Measurements from ENCODE around the gene FAM83D. TPM values are rescaled to one million over a fixed set of nuclear protein-coding genes. Genes with fewer than 3 reads are reported as not detected.

The FAM83D gene
- total RNA-seq, 3 donors from 2014 or later (not counting 1 experiment from before 2014, with no cell fraction given): 1.1 to 2.7 (median 2.1) TPM

- DNase-seq (no peak), ATAC-seq (no peak)
- WGBS (ENCODE audit: insufficient coverage): 90% methylated on average over 3 of the region's 3 CpGs
- Mint-ChIP-seq H3K4me1 (peaks cover 7 to 8% of the 10 kb centered on the region in 2 donors), H3K27me3 (ENCODE audit: low read depth in 2 of 2) (no peaks in the 10 kb centered on the region), H3K4me3 (no peak overlapping the region), H3K9me3 (no peaks in the 10 kb centered on the region), H3K36me3 (no peaks in the 10 kb centered on the region), H3K27ac (no peak overlapping the region)
- Histone ChIP-seq H3K9me3 (ENCODE audit: control insufficient read depth, insufficient read depth, low read length) (no peaks in the 10 kb centered on the region), H3K36me3 (ENCODE audit: control insufficient read depth, insufficient read depth, low read length) (peaks cover under 1% of the 10 kb centered on the region), H3K4me3 (ENCODE audit: low read length) (no peak overlapping the region), H3K4me1 (ENCODE audit: control insufficient read depth, insufficient read depth, low read length) (no peaks in the 10 kb centered on the region), H3K27me3 (ENCODE audit: control insufficient read depth, insufficient read depth, low read length) (no peaks in the 10 kb centered on the region), H3K27ac (ENCODE audit: low read length) (no peak overlapping the region)
- intact Hi-C loops (cut with micrococcal nuclease): no loop called here
- no peak for TF ChIP-seq CTCF (IDR thresholded peaks at IDR 0.05)
Measured at GRCh38 chr20:38979842-38980241, 53.6 kb downstream of the FAM83D start.

GRCh38 chr20:38982291-38982690 lies 56.1 kb downstream of the FAM83D start:
- Histone ChIP-seq H3K27me3 (ENCODE audit: control insufficient read depth, insufficient read depth, low read length) (no peaks in the 10 kb centered on the region), H3K36me3 (ENCODE audit: control insufficient read depth, insufficient read depth, low read length) (no peaks in the 10 kb centered on the region), H3K9me3 (ENCODE audit: control insufficient read depth, insufficient read depth, low read length) (no peaks in the 10 kb centered on the region), H3K4me3 (ENCODE audit: low read length) (no peak overlapping the region), H3K27ac (ENCODE audit: low read length) (no peak overlapping the region), H3K4me1 (ENCODE audit: control insufficient read depth, insufficient read depth, low read length) (no peaks in the 10 kb centered on the region)
- DNase-seq: no peak
- no peak for ATAC-seq
- TF ChIP-seq CTCF (IDR thresholded peaks at IDR 0.05): no peak
- intact Hi-C loops (cut with micrococcal nuclease): no loop called here
- Mint-ChIP-seq H3K4me3 (no peak overlapping the region), H3K4me1 (peaks cover 7 to 8% of the 10 kb centered on the region in 2 donors), H3K27me3 (ENCODE audit: low read depth in 2 of 2) (no peaks in the 10 kb centered on the region), H3K9me3 (no peaks in the 10 kb centered on the region), H3K36me3 (no peaks in the 10 kb centered on the region), H3K27ac (no peak overlapping the region)
- 97% methylated on average over 1 of the region's 1 CpG for WGBS (ENCODE audit: insufficient coverage)

- Histone ChIP-seq H3K9me3 (ENCODE audit: control insufficient read depth, insufficient read depth, low read length) (no peaks in the 10 kb centered on the region), H3K27ac (ENCODE audit: low read length) (no peak overlapping the region), H3K36me3 (ENCODE audit: control insufficient read depth, insufficient read depth, low read length) (peaks cover 10% of the 10 kb centered on the region), H3K27me3 (ENCODE audit: control insufficient read depth, insufficient read depth, low read length) (no peaks in the 10 kb centered on the region), H3K4me3 (ENCODE audit: low read length) (no peak overlapping the region), H3K4me1 (ENCODE audit: control insufficient read depth, insufficient read depth, low read length) (no peaks in the 10 kb centered on the region)
- 94% methylated on average over 2 of the region's 4 CpGs for WGBS (ENCODE audit: insufficient coverage)
- Mint-ChIP-seq H3K27ac (peak overlapping the region in 1 of 2 donors; percentile 29), H3K4me3 (no peak overlapping the region), H3K4me1 (peaks cover 8 to 13% of the 10 kb centered on the region in 2 donors), H3K27me3 (ENCODE audit: low read depth in 2 of 2) (no peaks in the 10 kb centered on the region), H3K9me3 (no peaks in the 10 kb centered on the region), H3K36me3 (peaks cover 8% of the 10 kb centered on the region)
- no peak for DNase-seq
- no peak for TF ChIP-seq CTCF (IDR thresholded peaks at IDR 0.05)
- intact Hi-C loops (cut with micrococcal nuclease): no loop called here
- ATAC-seq: no peak
Measured at GRCh38 chr20:38985060-38985459, 58.8 kb downstream of the FAM83D start.

- H3K27ac Mint-ChIP-seq: peak overlapping the region in 1 of 2 donors; percentile 29
- Histone ChIP-seq H3K9me3 (ENCODE audit: control insufficient read depth, insufficient read depth, low read length) (no peaks in the 10 kb centered on the region), H3K36me3 (ENCODE audit: control insufficient read depth, insufficient read depth, low read length) (peaks cover 11% of the 10 kb centered on the region), H3K4me1 (ENCODE audit: control insufficient read depth, insufficient read depth, low read length) (no peaks in the 10 kb centered on the region), H3K27me3 (ENCODE audit: control insufficient read depth, insufficient read depth, low read length) (no peaks in the 10 kb centered on the region), H3K4me3 (ENCODE audit: low read length) (no peak overlapping the region), H3K27ac (ENCODE audit: low read length) (no peak overlapping the region)
- no peaks in the 10 kb centered on the region for H3K9me3 Mint-ChIP-seq
- H3K4me3 Mint-ChIP-seq: no peak overlapping the region
- DNase-seq (no peak), ATAC-seq (no peak)
- TF ChIP-seq CTCF (IDR thresholded peaks at IDR 0.05): no peak
- peaks cover 8% of the 10 kb centered on the region for H3K36me3 Mint-ChIP-seq
- intact Hi-C loops (cut with micrococcal nuclease): no loop called here
- H3K27me3 Mint-ChIP-seq (ENCODE audit: low read depth in 2 of 2): no peaks in the 10 kb centered on the region
- 80% methylated on average over 1 of the region's 1 CpG for WGBS (ENCODE audit: insufficient coverage)
- peaks cover 8 to 13% of the 10 kb centered on the region in 2 donors for H3K4me1 Mint-ChIP-seq
Measured at GRCh38 chr20:38985603-38986170, 59.5 kb downstream of the FAM83D start.
